ENCODE results near the gene TBCD.

The TBCD gene

DNA sequence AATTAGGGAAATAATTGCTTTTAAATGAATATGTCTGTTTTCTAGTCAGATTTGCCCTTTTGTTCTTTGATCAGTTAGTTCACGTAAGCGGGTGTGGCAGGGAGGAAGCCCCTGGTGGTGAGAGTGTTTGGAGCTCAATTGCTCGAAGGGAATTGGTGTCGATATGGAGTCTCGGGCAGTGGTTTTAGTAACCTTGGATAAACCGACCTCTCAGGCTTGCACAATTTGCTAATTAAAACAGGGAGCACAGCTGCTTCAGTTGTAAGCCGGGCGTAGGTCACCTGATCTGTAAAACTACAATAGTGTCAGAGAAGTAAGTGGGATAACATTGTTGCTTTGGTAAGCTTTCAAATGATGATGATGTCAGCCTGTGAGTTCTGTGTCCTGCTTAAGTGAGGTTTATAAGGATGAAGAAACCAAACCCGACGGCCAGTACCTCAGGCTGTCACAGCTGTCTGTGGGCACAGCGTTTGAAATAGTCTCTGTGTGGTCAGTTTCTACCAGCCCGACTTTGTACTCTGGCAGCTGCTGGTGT is 85.0 kb downstream of the TBCD start:
- no peak for DNase-seq (ENCODE audit: low spot score)
- H3K27ac ChIP-seq, result no peak overlapping the region
- TF ChIP-seq, protein P1, sequence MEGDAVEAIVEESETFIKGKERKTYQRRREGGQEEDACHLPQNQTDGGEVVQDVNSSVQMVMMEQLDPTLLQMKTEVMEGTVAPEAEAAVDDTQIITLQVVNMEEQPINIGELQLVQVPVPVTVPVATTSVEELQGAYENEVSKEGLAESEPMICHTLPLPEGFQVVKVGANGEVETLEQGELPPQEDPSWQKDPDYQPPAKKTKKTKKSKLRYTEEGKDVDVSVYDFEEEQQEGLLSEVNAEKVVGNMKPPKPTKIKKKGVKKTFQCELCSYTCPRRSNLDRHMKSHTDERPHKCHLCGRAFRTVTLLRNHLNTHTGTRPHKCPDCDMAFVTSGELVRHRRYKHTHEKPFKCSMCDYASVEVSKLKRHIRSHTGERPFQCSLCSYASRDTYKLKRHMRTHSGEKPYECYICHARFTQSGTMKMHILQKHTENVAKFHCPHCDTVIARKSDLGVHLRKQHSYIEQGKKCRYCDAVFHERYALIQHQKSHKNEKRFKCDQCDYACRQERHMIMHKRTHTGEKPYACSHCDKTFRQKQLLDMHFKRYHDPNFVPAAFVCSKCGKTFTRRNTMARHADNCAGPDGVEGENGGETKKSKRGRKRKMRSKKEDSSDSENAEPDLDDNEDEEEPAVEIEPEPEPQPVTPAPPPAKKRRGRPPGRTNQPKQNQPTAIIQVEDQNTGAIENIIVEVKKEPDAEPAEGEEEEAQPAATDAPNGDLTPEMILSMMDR (IDR thresholded peaks at IDR 0.05), result no peak
- H3K4me3 ChIP-seq, result no peak overlapping the region

DNA sequence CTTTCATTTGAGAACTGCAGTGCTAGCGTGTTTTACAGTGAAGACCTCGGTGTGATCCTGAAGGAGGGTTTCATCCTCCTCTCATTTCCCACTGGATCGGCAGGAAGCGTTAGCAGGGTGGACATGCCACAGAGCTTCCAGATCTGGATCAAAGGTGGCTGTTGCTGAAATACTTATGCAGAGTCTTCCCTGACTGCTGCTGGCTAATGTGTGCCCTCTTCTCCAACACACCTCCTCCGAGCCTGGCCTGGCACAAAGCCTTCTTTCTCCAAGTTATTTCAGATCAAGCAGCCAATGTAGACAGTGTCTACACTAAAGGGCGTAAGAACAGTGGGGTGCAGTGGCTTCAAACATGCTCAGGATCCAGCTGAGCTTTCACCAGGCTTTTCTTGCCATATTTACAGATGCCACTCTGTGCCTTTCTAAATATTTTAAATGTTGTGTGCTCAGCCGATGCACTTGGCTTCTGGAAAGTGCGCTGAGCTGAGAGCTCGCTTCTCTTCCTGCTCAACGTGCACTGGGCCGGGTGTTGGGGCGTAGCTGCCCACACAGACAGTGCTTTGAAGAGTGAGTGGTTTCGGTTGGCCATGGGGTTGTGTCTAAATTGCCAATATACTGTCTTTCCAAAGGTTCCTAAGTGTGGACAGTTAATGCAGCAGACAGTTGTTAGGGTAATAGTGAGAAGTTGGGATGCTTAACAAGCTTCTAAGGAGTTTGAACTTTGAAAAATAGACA is 85.9 kb downstream of the TBCD start:
- TF ChIP-seq, protein P1 (IDR thresholded peaks at IDR 0.05), result no peak
- Histone ChIP-seq H3K4me3 (no peak overlapping the region), H3K27ac (peak overlapping the region in 1 of 2 donors; percentile 32)
- no peak for DNase-seq (ENCODE audit: low spot score)

DNA sequence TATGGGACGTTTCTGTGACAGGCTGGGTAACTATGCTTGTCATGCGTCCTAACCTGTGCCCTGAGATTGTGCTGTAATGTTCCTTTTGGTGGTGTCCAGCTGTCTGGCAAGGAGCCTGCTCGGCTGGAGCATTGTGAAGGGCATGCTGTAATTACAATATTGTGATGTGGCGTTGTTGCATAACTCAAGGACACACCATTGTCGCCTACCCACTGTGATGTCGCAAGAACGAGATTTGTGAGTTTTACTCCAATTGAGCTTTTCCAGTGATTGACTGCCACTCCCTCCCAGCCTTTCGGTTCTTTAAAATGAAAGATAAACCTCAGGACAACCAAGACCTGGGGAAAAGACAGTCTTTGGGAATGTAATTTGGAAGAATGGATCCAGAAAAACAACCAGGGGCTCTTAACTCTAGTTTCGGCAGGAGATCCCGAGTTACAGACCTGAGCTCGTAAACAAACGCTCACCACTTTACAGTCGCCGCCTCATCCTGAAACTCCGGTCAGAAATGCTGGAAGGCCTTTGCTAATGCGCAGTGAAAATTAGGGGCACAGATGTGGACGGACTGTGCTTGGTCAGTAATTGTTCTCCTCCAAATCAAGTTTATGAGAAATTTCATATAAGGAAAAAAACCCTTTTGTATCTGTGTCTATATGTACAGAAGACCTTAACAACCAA is 86.7 kb downstream of the TBCD start:
- no peak overlapping the region for H3K27ac ChIP-seq
- no peak for DNase-seq (ENCODE audit: low spot score)
- TF ChIP-seq, protein P1 (IDR thresholded peaks at IDR 0.05), result no peak
- H3K4me3 ChIP-seq, result no peak overlapping the region

- no peak within 1 kb of the TSS for H3K4me3 ChIP-seq
- TF ChIP-seq, protein P1 (IDR thresholded peaks at IDR 0.05), result no peak
- no peak for DNase-seq (ENCODE audit: low spot score)
- H3K27ac ChIP-seq, result no peak within 1 kb of the TSS
These were observed 87.9 kb downstream of the TBCD start, which contains the start of gene ZNF750 for GRCh38 chr17:82839617-82840292. ZNF750 (minus strand) TSS chr17:82840022; CDS start chr17:82832454, 7,568 bp downstream.

DNA sequence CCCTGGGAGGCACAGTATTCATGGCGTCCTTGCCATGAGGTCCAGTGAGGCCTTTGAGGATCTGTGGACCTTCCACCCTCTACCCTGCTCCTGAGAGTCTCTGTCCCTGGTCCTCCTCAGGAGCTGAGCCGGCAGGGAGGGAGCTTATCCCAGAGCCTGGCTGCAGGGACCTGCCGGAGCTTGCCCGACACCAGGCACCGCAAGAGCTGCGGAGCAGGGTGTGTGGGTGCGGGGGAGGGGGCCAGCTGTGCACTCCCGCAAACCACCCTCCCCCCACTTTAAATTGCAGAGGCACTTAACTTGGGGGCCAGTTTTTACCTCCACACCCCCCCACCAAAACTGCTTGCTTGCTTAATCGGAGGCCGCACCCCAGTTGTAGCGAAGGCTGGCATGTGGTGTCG is 88.6 kb downstream of the TBCD start:
- Histone ChIP-seq H3K27ac (no peak overlapping the region), H3K4me3 (no peak overlapping the region)
- TF ChIP-seq, protein P1 (IDR thresholded peaks at IDR 0.05), result no peak
- no peak for DNase-seq (ENCODE audit: low spot score)

- DNase-seq (ENCODE audit: low spot score), result no peak
- Histone ChIP-seq H3K27ac (no peak overlapping the region), H3K4me3 (no peak overlapping the region)
- TF ChIP-seq, protein P1 (IDR thresholded peaks at IDR 0.05), result no peak
These were observed 90.2 kb downstream of the TBCD start for GRCh38 chr17:82841921-82842596.
